GM19351 (cell line): ENCODE data around the gene ALPP.
"Not testable (repeated sequence)": the region's sequence is repeated elsewhere in the genome, so short reads cannot be mapped to it uniquely, and the experiment has no call there.

Source experiments
- ATAC-seq: cut with Tn5 transposase; IDR thresholded peaks from one replicate; pipeline ENCODE4 v1.9.1; 2021; ENCODE audit warnings: mild to moderate bottlenecking, moderate library complexity; ENCODE audit not compliant: unreplicated experiment

The ALPP gene

GRCh38 chr2:232378735-232379151, at the start of gene ALPP:
Gene ALPP (plus strand): TSS chr2:232378751. CDS start chr2:232378803, 52 bp downstream.
- not testable (repeated sequence) for ATAC-seq

- no peak for ATAC-seq
Observed at GRCh38 chr2:232329716-232330067, 48.9 kb upstream of the ALPP start.

GRCh38 chr2:232330068-232330999, 48.2 kb upstream of the ALPP start:
- ATAC-seq = no peak

- not testable (repeated sequence) for ATAC-seq
Observed at GRCh38 chr2:232331061-232331460, 47.5 kb upstream of the ALPP start.

GRCh38 chr2:232331641-232332040, 46.9 kb upstream of the ALPP start:
- not testable (repeated sequence) for ATAC-seq

- not testable (repeated sequence) for ATAC-seq
Observed at GRCh38 chr2:232332244-232332939, 46.2 kb upstream of the ALPP start.

- ATAC-seq = no peak
Observed at GRCh38 chr2:232332940-232333259, 45.7 kb upstream of the ALPP start.

GRCh38 chr2:232333361-232334135, 45.0 kb upstream of the ALPP start:
- ATAC-seq = no peak

- ATAC-seq = not testable (repeated sequence)
Observed at GRCh38 chr2:232334136-232334884, 44.2 kb upstream of the ALPP start.

- ATAC-seq = not testable (repeated sequence)
Observed at GRCh38 chr2:232334885-232335205, 43.7 kb upstream of the ALPP start.

- not testable (repeated sequence) for ATAC-seq
Observed at GRCh38 chr2:232335206-232335858, 43.2 kb upstream of the ALPP start.

GRCh38 chr2:232335859-232336215, 42.7 kb upstream of the ALPP start:
- ATAC-seq = no peak

- no peak for ATAC-seq
Observed at GRCh38 chr2:232336241-232336736, 42.3 kb upstream of the ALPP start.

- no peak for ATAC-seq
Observed at GRCh38 chr2:232336981-232337720, 41.4 kb upstream of the ALPP start.

GRCh38 chr2:232338094-232338758, 40.3 kb upstream of the ALPP start:
- ATAC-seq = not testable (repeated sequence)

- no peak for ATAC-seq
Observed at GRCh38 chr2:232338759-232339106, 39.8 kb upstream of the ALPP start.

GRCh38 chr2:232339121-232340081, 39.1 kb upstream of the ALPP start:
- ATAC-seq = no peak
